Measurements from ENCODE around the gene CIT. TPM values are rescaled to one million over a fixed set of nuclear protein-coding genes. Genes with fewer than 3 reads are reported as not detected.

The CIT gene
- total RNA-seq, 2 experiments from 2014 or later, result 1.3 to 1.9 TPM

GRCh38 chr12:119714614-119715267 lies 162.4 kb downstream of the CIT start:
- ChIA-PET CTCF (no interaction called here), POLR2A (no interaction called here)
- Mint-ChIP-seq H3K9me3 (peaks cover 2% of the 10 kb centered on the region), H3K36me3 (ENCODE audit: low read depth) (peaks cover 6% of the 10 kb centered on the region), H3K4me1 (ENCODE audit: low read depth) (no peaks in the 10 kb centered on the region), H3K27ac (no peak overlapping the region), H3K4me3 (no peak overlapping the region), H3K27me3 (no peaks in the 10 kb centered on the region)
- H3K27me3 ChIP-seq (ENCODE audit: control insufficient read depth in 1 of 2, insufficient read depth in 2 of 2, low read length in 2 of 2), result no peaks in the 10 kb centered on the region
- no peak for ATAC-seq (ENCODE audit: poor library complexity)
- intact Hi-C loops (cut with DNase I, micrococcal nuclease), result no loop called here
- no peaks in the 10 kb centered on the region for H3K36me3 ChIP-seq (ENCODE audit: insufficient read depth, low read length)
- no peak for DNase-seq
- no peak overlapping the region for H3K4me3 ChIP-seq (ENCODE audit: low read length)
- no peaks in the 10 kb centered on the region for H3K4me1 ChIP-seq (ENCODE audit: insufficient read depth, low read length)
- no peak for TF ChIP-seq CTCF (IDR thresholded peaks at IDR 0.05)
- H3K27ac ChIP-seq (ENCODE audit: low read depth in 1 of 2, low read length in 2 of 2), result no peak overlapping the region
- no peaks in the 10 kb centered on the region for H3K9me3 ChIP-seq (ENCODE audit: control insufficient read depth in 1 of 2, insufficient read depth in 1 of 2, low read length in 2 of 2)

- ATAC-seq (ENCODE audit: poor library complexity) (no peak), DNase-seq (no peak)
- intact Hi-C loops (cut with DNase I, micrococcal nuclease), result no loop called here
- Histone ChIP-seq H3K9me3 (ENCODE audit: control insufficient read depth in 1 of 2, insufficient read depth in 1 of 2, low read length in 2 of 2) (no peaks in the 10 kb centered on the region), H3K27ac (ENCODE audit: low read depth in 1 of 2, low read length in 2 of 2) (no peak overlapping the region), H3K4me3 (ENCODE audit: low read length) (no peak overlapping the region), H3K4me1 (ENCODE audit: insufficient read depth, low read length) (no peaks in the 10 kb centered on the region), H3K36me3 (ENCODE audit: insufficient read depth, low read length) (no peaks in the 10 kb centered on the region), H3K27me3 (ENCODE audit: control insufficient read depth in 1 of 2, insufficient read depth in 2 of 2, low read length in 2 of 2) (no peaks in the 10 kb centered on the region)
- TF ChIP-seq CTCF (IDR thresholded peaks at IDR 0.05), result no peak
- Mint-ChIP-seq H3K9me3 (peaks cover 2% of the 10 kb centered on the region), H3K27me3 (no peaks in the 10 kb centered on the region), H3K4me3 (no peak overlapping the region), H3K36me3 (ENCODE audit: low read depth) (peaks cover 6% of the 10 kb centered on the region), H3K4me1 (ENCODE audit: low read depth) (no peaks in the 10 kb centered on the region), H3K27ac (no peak overlapping the region)
- POLR2A ChIA-PET, result no interaction called here
- CTCF ChIA-PET, result no interaction called here
Measured at GRCh38 chr12:119713551-119714031, 163.5 kb downstream of the CIT start.

- Mint-ChIP-seq H3K4me3 (no peak overlapping the region), H3K9me3 (peaks cover 2% of the 10 kb centered on the region), H3K4me1 (ENCODE audit: low read depth) (no peaks in the 10 kb centered on the region), H3K27me3 (no peaks in the 10 kb centered on the region), H3K27ac (no peak overlapping the region), H3K36me3 (ENCODE audit: low read depth) (peaks cover 6% of the 10 kb centered on the region)
- Histone ChIP-seq H3K4me3 (ENCODE audit: low read length) (no peak overlapping the region), H3K4me1 (ENCODE audit: insufficient read depth, low read length) (no peaks in the 10 kb centered on the region), H3K27ac (ENCODE audit: low read depth in 1 of 2, low read length in 2 of 2) (no peak overlapping the region), H3K27me3 (ENCODE audit: control insufficient read depth in 1 of 2, insufficient read depth in 2 of 2, low read length in 2 of 2) (no peaks in the 10 kb centered on the region), H3K9me3 (ENCODE audit: control insufficient read depth in 1 of 2, insufficient read depth in 1 of 2, low read length in 2 of 2) (no peaks in the 10 kb centered on the region), H3K36me3 (ENCODE audit: insufficient read depth, low read length) (no peaks in the 10 kb centered on the region)
- POLR2A ChIA-PET, result no interaction called here
- TF ChIP-seq CTCF (IDR thresholded peaks at IDR 0.05), result no peak
- ATAC-seq (ENCODE audit: poor library complexity) (no peak), DNase-seq (no peak)
- CTCF ChIA-PET, result no interaction called here
- intact Hi-C loops (cut with DNase I, micrococcal nuclease), result no loop called here
Measured at GRCh38 chr12:119712721-119713120, 164.4 kb downstream of the CIT start.

Measured in CD4-positive, alpha-beta T cell (primary cell).